Activated naive CD8-positive, alpha-beta T cell treated with anti-CD3 and anti-CD28 coated beads, Interleukin-2, amount 50 U/mL, for 24 hours (primary cell): ENCODE measurements around the gene HOXA10.

Experiments
- ATAC-seq: fragments of 150-1000 bp; cut with Tn5 transposase; one replicate; pipeline ENCODE4 v1.10.0; 2021
- DNase-seq: peaks from one replicate; pipeline ENCODE4 v3.0.0; 2021
- H3K27ac Mint-ChIP-seq: one replicate; pipeline ENCODE4 v1.8.0; 2021; ENCODE audit warnings: mild to moderate bottlenecking, mixed read lengths
- H3K27me3 Mint-ChIP-seq: one replicate; pipeline ENCODE4 v1.8.0; 2021; ENCODE audit warnings: mixed read lengths
- H3K36me3 Mint-ChIP-seq: one replicate; pipeline ENCODE4 v1.8.0; 2021; ENCODE audit warnings: low read depth, mixed read lengths
- H3K4me1 Mint-ChIP-seq: one replicate; pipeline ENCODE4 v1.8.0; 2021; ENCODE audit warnings: mixed read lengths
- H3K4me3 Mint-ChIP-seq: one replicate; pipeline ENCODE4 v1.8.0; 2021; ENCODE audit warnings: mild to moderate bottlenecking, moderate library complexity, mixed read lengths
- H3K9me3 Mint-ChIP-seq: one replicate; pipeline ENCODE4 v1.8.0; 2021; ENCODE audit warnings: mixed read lengths

HOXA10 gene

DNA sequence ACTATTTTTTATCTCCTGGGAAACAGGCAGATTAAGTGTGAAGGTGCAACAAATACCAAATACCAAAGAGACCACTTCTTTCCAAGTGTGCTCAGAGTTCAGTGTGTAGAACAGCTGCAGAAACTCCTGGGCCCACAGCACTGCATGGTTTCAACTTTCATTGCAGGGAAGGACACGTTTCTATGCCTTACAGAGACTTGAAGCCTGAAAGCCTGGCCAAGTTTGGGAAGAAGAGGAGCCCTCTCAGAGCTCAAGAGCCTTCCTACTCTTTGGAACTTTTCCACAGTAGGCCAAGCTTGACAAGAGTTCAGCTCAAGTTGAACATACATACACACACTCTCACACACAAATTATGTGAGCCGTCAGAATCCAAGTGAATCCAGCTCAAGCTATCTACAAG, 46.1 kb downstream of the HOXA10 start:
- H3K27ac Mint-ChIP-seq, result no peak overlapping the region
- H3K36me3 Mint-ChIP-seq, result no peaks in the 10 kb centered on the region
- ATAC-seq (no peak), DNase-seq (no peak)
- peaks cover 40% of the 10 kb centered on the region for H3K27me3 Mint-ChIP-seq
- H3K4me1 Mint-ChIP-seq, result peaks cover 4% of the 10 kb centered on the region
- no peaks in the 10 kb centered on the region for H3K9me3 Mint-ChIP-seq
- H3K4me3 Mint-ChIP-seq, result no peak overlapping the region

- no peak overlapping the region for H3K4me3 Mint-ChIP-seq
- DNase-seq (no peak), ATAC-seq (no peak)
- no peaks in the 10 kb centered on the region for H3K9me3 Mint-ChIP-seq
- H3K27ac Mint-ChIP-seq, result no peak overlapping the region
- peaks cover 4% of the 10 kb centered on the region for H3K4me1 Mint-ChIP-seq
- no peaks in the 10 kb centered on the region for H3K36me3 Mint-ChIP-seq
- peaks cover 31% of the 10 kb centered on the region for H3K27me3 Mint-ChIP-seq
These were observed 47.4 kb downstream of the HOXA10 start for GRCh38 chr7:27126596-27127327.

- ATAC-seq, result no peak
- Mint-ChIP-seq H3K36me3 (no peaks in the 10 kb centered on the region), H3K27me3 (peaks cover 26% of the 10 kb centered on the region), H3K4me1 (no peaks in the 10 kb centered on the region), H3K4me3 (no peak overlapping the region), H3K27ac (no peak overlapping the region), H3K9me3 (no peaks in the 10 kb centered on the region)
- DNase-seq, result no peak
These were observed 48.1 kb downstream of the HOXA10 start for GRCh38 chr7:27125986-27126394.

DNA sequence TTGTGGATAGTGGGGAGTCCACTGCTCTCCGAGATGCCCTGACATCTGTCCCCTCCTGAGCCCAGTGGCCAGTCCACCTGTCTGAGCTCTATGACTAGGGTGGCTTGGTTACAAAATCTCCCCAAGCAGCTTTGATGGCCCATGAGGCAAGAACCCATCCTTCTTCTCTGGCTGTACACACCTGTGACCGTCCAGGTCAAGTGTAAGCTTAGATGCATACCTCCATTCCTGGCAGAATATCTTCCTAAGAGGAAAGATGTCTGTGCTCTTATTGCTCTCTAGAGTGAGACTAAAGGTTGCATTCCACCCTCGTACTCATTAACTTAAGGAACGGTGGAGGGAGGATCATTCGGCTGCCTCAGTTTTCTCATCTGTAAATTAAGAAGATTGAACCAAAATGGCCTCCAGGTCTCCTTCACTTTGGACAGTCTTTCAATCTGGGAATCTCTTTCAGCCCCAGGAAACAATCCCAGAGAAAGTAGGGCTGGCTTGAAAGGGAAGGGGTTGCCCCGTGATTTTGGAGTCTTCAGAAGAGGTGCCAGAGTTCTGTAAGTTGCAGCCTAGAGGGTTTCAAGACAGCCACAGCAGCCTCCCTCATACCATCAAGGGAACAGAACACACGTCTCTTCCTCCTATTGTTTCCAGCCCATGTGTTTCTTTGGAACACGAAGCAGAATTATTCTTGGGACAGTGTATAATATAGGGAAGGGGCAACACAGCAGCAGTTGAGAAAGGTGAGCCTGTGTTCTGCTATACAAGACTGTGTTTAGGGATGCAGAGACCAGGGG, 49.0 kb downstream of the HOXA10 start:
- Mint-ChIP-seq H3K4me1 (no peaks in the 10 kb centered on the region), H3K4me3 (no peak overlapping the region), H3K27me3 (peaks cover 26% of the 10 kb centered on the region), H3K36me3 (no peaks in the 10 kb centered on the region), H3K9me3 (no peaks in the 10 kb centered on the region), H3K27ac (no peak overlapping the region)
- DNase-seq (no peak), ATAC-seq (no peak)

GRCh38 chr7:27124096-27124901, 49.8 kb downstream of the HOXA10 start:
- Mint-ChIP-seq H3K4me3 (no peak overlapping the region), H3K36me3 (no peaks in the 10 kb centered on the region), H3K9me3 (no peaks in the 10 kb centered on the region), H3K27me3 (peaks cover 22% of the 10 kb centered on the region), H3K4me1 (no peaks in the 10 kb centered on the region), H3K27ac (no peak overlapping the region)
- no peak for ATAC-seq
- DNase-seq, result no peak

GRCh38 chr7:27123477-27124053, 50.6 kb downstream of the HOXA10 start:
- Mint-ChIP-seq H3K4me1 (no peaks in the 10 kb centered on the region), H3K27ac (no peak overlapping the region), H3K4me3 (no peak overlapping the region), H3K27me3 (peaks cover 18% of the 10 kb centered on the region), H3K9me3 (no peaks in the 10 kb centered on the region), H3K36me3 (no peaks in the 10 kb centered on the region)
- no peak for DNase-seq
- no peak for ATAC-seq

GRCh38 chr7:27123007-27123476, 51.1 kb downstream of the HOXA10 start:
- H3K27ac Mint-ChIP-seq, result no peak overlapping the region
- H3K27me3 Mint-ChIP-seq, result peaks cover 18% of the 10 kb centered on the region
- H3K4me3 Mint-ChIP-seq, result no peak overlapping the region
- DNase-seq (no peak), ATAC-seq (no peak)
- H3K9me3 Mint-ChIP-seq, result no peaks in the 10 kb centered on the region
- no peaks in the 10 kb centered on the region for H3K36me3 Mint-ChIP-seq
- H3K4me1 Mint-ChIP-seq, result no peaks in the 10 kb centered on the region

DNA sequence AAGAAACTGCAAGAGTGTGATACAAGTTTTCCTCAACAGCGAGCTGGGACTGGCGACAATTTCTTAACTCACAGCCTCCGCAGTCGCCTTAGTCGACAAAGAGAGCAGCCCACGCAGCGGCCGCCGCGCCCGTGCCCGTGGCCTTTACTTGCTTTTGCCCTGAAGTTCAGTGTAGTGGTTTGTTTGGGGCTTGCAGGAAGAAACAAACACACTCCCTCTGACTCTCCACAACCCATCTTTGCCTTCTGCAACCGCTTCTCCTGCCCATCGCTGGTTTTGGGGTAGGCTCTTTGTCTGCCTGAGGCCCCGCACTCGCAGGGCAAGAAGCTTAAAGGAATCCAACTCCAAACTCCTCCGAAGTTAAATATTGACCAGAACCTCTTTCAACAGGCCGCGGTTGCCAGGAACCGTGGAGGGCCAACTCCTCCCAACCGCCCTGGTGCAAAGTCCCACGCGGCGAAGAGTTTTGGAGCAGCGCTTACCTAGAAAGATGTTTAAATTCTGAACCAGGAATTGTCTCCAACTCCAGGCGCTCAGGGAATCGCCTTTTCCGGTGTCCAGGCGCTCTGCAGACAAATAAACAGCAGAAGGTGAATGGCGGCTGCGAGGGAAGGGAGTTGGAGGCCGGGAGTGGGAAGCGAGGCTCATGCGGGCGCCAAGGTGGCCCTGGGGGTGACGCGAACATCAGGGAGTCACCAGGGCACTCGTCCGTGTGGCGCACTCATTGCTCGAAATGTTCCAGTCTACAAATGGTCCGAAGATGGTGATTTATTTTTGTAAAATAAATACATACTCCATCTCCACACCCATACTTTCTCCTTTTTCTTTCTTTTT, 51.8 kb downstream of the HOXA10 start:
- Mint-ChIP-seq H3K9me3 (no peaks in the 10 kb centered on the region), H3K4me3 (no peak overlapping the region), H3K36me3 (no peaks in the 10 kb centered on the region), H3K27me3 (peaks cover 16% of the 10 kb centered on the region), H3K4me1 (no peaks in the 10 kb centered on the region), H3K27ac (no peak overlapping the region)
- ATAC-seq (no peak), DNase-seq (no peak)

- Mint-ChIP-seq H3K4me3 (no peak overlapping the region), H3K27me3 (peaks cover 10% of the 10 kb centered on the region), H3K9me3 (no peaks in the 10 kb centered on the region), H3K4me1 (no peaks in the 10 kb centered on the region), H3K27ac (no peak overlapping the region), H3K36me3 (no peaks in the 10 kb centered on the region)
- DNase-seq (no peak), ATAC-seq (no peak)
These were observed 52.4 kb downstream of the HOXA10 start for GRCh38 chr7:27121684-27122076.
